GM19467 (cell line): ENCODE data around the gene HAS3.

Experiments
- ATAC-seq: cut with Tn5 transposase; IDR thresholded peaks from one replicate; pipeline ENCODE4 v1.9.1; 2021; ENCODE audit warnings: mild to moderate bottlenecking, moderate library complexity; ENCODE audit not compliant: unreplicated experiment

HAS3 gene

GRCh38 chr16:69089091-69089910 is 16.2 kb upstream of the HAS3 start:
- no peak for ATAC-seq

GRCh38 chr16:69093974-69094373 is 11.5 kb upstream of the HAS3 start:
- no peak for ATAC-seq

- no peak for ATAC-seq
Measured at GRCh38 chr16:69094501-69094900, 11.0 kb upstream of the HAS3 start.

GRCh38 chr16:69095193-69095592 is 10.3 kb upstream of the HAS3 start:
- ATAC-seq, result no peak

- no peak for ATAC-seq
Measured at GRCh38 chr16:69100071-69100691, 5.3 kb upstream of the HAS3 start.

- ATAC-seq, result no peak
Measured at GRCh38 chr16:69106491-69107315, 1.2 kb downstream of the HAS3 start.

- no peak for ATAC-seq
Measured at GRCh38 chr16:69107316-69107962, 2.0 kb downstream of the HAS3 start.

GRCh38 chr16:69108064-69108904 is 2.8 kb downstream of the HAS3 start:
- ATAC-seq, result no peak

GRCh38 chr16:69108905-69109252 is 3.4 kb downstream of the HAS3 start:
- no peak for ATAC-seq

GRCh38 chr16:69109486-69110270 is 4.2 kb downstream of the HAS3 start:
- no peak for ATAC-seq

GRCh38 chr16:69110406-69110805 is 5.0 kb downstream of the HAS3 start:
- no peak for ATAC-seq

- no peak for ATAC-seq
Measured at GRCh38 chr16:69111216-69111875, 5.9 kb downstream of the HAS3 start.

GRCh38 chr16:69111876-69112230 is 6.4 kb downstream of the HAS3 start:
- no peak for ATAC-seq

GRCh38 chr16:69112285-69113129 is 7.1 kb downstream of the HAS3 start:
- ATAC-seq, result no peak

- ATAC-seq, result no peak
Measured at GRCh38 chr16:69113216-69113615, 7.8 kb downstream of the HAS3 start.

GRCh38 chr16:69114346-69114975 is 9.0 kb downstream of the HAS3 start:
- ATAC-seq, result no peak

GRCh38 chr16:69114976-69115355 is 9.5 kb downstream of the HAS3 start:
- ATAC-seq, result no peak

- no peak for ATAC-seq
Measured at GRCh38 chr16:69115361-69115760, 9.9 kb downstream of the HAS3 start.
